Measurements from ENCODE around the gene RAD23B.
"Not testable (repeated sequence)": the region's sequence is repeated elsewhere in the genome, so short reads cannot be mapped to it uniquely, and the experiment has no call there.

The RAD23B gene

DNA sequence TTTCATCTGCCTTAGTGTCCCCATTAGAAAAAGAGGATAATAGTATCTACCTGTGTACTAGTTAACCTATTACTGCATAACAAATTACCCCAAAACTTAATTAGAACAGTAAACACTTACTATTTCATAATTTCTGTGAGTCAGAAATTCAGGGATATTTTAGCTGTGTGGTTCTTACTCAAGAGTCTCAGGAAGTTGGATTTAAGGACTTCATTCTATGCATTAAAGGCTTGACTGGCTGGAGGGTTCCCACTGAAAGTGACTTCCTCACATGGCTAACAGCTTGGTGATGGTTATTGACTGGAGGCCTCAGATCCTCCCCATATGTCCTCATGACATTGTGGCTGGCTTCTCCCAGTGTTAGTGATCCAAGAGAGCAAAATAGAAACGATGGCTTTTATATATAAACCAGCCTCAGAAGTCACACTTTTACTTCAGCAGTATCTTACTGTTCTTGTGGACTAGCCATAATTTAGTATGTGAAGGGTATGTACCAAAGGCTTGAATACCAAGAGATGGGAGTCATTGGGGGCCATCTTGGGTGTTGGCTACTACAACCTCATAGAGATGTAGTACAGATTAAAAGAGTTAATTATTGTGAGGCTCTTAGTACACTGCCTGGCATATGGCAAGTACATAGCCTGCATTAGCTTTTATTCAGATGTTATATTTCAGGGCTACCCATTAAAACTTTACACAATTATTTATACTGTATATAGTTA, 9.9 kb downstream of the RAD23B start:
- DNase-seq (ENCODE audit: low read depth in 2 of 3, low spot score in 1 of 3), result no peak

DNA sequence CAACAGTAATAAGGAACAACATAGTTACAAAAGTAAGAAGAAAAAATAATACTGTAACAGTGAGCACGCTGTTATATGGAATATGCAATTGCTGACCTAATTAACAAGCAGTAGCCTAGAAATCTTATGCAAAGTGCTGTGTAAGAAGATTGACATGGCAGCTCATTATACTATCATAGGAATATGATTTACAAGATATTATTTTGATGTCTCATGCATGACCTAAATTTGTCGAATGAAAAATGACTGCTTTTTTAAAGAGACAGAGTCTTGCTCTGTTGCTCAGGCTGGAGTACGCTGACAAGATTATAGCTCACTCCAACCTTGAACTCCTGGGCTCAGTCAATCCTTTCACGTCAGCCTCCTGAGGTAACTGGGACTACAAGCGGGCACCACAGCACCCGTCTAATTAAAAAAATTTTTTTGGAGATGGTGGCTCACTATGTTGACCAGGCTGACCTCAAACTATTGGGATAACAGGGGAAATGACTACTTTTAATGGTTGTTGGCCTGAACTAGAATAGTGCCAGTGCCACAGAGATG, 10.5 kb downstream of the RAD23B start:
- DNase-seq (ENCODE audit: low read depth in 2 of 3, low spot score in 1 of 3), result no peak

DNA sequence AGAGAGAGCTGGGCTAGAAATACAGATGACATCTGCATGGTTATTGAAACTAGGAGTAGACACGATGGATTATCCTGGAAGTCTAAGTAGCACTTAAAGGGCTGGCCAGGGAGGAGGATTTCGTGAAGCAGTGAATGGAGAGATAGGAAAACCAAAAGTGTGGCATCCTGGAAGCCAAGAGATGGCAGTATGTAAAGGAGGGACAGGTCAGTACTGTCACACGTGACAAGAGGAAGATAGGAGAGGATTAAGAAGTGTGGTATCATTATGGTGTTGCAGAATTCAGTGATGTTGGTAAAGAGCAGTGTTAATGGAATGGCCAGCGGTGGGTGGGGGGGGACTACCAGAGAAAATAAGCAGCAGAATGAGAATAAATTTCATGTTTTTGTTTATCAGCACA, 11.7 kb downstream of the RAD23B start:
- no peak for DNase-seq (ENCODE audit: low read depth in 2 of 3, low spot score in 1 of 3)

DNA sequence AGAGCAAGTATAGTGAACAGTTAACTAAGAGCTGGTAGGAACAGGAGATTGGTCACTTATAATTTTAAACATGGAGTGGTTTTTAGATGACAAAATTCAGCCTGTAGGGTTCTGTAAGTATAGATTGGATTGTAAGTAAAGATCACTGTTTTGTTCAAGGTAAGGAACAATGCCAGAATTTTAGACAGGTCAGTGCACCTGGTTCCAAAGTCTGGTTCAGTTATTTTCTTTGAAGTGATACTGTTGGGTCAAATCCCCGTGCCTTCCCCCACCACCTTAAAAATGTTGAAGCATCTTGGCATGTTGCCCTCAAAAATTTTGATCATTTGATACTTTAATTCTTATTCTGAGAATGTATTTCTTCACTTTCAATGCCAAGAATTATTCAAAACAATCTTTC, 12.9 kb downstream of the RAD23B start:
- no peak for DNase-seq (ENCODE audit: low read depth in 2 of 3, low spot score in 1 of 3)

DNA sequence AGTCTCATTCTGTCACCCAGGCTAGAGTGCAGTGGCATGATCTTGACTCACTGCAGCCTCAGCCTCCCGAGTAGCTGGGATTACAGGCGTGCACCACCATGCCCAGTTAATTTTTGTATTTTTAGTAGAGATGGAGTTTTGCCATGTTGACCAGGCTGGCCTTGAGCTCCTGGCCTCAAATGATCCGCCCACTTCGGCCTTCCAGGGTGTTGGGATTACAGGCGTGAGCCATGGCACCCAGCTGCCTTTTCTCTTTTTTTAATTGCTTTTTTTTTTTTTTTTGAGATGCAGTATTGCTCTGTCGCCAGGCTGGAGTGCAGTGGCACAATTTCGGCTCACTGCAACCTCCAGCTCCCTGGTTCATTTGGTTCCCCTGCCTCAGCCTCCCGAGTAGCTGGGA, 13.5 kb downstream of the RAD23B start:
- DNase-seq (ENCODE audit: low read depth in 2 of 3, low spot score in 1 of 3), result not testable (repeated sequence)

DNA sequence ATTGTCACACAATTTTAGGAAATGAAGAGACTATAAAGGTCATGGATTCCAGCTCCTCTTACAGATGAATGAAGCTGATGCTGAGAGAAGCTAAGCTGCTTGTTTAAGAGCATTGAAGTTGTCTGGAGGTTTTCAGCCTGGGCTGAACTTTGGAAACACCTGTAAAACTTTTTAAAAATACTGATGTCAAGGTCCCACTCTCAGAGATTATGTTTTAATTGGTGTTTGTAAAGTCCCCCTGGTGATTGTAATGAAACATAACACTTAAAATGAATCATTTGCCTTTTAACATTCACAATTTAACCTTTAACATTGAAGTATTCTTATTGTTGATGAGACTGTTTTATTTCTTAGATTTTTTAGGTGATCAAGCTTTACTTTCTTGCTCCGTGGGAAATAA, 16.4 kb downstream of the RAD23B start:
- no peak for DNase-seq (ENCODE audit: low read depth in 2 of 3, low spot score in 1 of 3)

DNA sequence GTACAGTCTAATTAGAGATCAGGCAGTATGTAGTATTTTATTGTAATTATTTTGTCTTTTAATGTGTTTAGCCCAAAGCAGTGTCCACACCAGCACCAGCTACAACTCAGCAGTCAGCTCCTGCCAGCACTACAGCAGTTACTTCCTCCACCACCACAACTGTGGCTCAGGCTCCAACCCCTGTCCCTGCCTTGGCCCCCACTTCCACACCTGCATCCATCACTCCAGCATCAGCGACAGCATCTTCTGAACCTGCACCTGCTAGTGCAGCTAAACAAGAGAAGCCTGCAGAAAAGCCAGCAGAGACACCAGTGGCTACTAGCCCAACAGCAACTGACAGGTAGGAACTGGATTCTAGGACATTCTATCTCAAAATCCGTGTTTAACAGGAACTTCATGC, 23.2 kb downstream of the RAD23B start:
- DNase-seq (ENCODE audit: low read depth in 2 of 3, low spot score in 1 of 3), result no peak

DNA sequence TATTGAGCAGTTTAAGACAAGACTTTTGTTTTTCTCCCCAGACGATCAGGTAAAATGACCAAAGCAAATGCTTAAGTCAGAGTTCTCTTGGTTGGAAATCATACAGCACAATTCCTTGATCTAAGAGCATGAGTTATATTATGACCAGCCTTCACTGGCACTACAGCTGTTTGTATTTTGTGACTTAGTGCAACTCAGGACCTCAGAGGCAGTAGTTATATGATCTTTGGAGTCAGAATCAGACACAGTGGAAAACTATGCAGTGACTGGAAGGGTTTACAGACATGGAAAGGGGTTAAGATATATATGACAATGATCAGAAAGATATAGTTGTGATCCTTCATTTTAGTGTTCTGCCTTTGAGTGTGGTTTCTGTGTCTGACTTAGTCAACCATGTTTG, 24.3 kb downstream of the RAD23B start:
- no peak for DNase-seq (ENCODE audit: low read depth in 2 of 3, low spot score in 1 of 3)

DNA sequence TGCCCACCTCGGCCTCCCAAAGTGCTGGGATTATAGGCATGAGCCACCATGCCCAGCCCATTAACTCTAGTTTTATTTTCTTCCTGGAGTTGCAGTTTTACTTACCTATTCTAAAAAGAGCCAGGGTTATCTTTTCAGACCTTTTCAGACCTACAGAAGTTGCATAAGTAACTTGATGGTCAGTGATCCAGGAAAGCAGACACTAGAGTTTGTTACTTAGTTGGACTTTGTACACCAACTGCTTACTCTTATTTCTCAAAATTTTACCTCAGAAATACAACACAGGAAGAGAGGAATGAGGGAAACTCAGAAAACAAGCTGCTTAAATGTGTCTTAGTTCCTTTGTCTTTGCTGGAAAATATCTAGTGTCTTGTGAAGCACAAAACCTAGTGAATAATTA, 25.4 kb downstream of the RAD23B start:
- no peak for DNase-seq (ENCODE audit: low read depth in 2 of 3, low spot score in 1 of 3)

DNA sequence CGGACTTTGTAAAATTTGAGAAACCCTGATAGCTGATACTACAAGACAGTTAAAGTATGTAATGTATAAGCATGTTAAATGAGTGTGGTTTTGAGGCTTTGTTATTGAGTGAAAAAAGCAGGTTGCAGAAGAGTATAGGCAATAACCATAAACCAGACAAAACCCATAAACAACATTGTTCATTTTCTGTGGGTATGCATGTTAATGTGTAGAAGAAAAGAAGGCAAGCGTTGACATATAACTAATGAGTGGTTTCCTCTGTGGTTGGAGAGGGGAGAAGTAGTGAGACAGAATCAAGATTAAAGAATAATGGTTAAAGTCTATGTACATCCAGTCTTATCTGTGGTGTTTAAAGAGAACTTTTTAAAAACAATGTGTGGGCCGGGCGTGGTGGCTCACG, 26.2 kb downstream of the RAD23B start:
- no peak for DNase-seq (ENCODE audit: low read depth in 2 of 3, low spot score in 1 of 3)

DNA sequence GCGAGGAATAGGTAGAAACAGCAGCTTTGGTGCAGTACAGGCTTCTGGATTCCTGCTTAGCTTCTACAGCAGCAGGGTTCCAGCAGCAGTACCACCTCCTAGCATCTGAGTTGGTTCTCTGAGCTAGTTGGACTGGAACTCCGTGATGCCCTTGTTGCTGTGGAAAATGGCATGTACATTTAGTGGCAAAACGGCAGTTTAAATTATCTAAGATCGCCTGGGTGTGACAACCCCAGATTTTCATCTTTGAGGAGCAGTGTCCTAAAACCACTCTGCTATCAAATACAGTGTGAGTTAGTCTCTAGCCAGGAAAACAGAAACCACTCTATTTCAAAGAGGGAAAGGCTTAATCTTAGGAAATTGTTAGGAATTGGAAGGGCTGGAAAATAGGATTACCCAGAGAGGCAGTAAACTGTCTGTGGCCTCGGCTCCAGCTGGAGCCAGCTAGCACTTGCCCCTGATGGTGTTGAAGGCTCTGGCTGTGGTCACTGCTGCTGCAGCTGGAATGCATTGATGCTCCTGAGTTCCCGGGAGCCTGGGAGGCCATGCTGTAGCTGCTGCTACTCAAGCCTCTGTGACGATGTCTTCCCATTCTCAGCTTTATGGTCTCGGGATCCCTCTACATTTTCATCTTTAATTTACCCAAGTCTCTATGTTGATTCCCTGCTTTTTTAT, 29.4 kb downstream of the RAD23B start:
- no peak for DNase-seq (ENCODE audit: low read depth in 2 of 3, low spot score in 1 of 3)

DNA sequence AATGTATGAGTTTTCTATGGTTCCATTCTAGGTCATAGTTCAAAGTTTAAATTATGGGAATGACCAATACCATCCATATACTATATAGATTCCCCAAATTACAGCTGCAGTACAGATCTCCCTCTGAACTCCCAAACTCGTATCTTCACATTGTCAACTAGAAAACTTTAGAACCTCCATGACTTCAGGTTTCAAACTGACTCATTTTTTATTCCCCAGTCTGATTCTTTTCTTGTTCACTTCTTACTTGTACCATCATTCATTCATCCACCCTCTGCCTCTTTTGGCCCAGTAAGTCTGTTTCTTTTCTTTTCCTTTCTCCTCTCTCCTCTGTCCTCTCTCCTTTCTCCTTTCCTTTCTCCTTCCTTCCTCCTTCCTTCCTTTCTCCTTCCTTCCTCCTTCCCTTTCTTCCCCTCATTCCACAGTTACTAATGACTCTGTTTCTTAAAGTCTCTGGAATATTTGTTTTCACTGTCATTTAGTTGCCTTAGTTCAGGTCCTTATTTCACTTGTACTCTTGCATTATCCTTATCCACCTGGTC, 30.5 kb downstream of the RAD23B start:
- no peak for DNase-seq (ENCODE audit: low read depth in 2 of 3, low spot score in 1 of 3)

DNA sequence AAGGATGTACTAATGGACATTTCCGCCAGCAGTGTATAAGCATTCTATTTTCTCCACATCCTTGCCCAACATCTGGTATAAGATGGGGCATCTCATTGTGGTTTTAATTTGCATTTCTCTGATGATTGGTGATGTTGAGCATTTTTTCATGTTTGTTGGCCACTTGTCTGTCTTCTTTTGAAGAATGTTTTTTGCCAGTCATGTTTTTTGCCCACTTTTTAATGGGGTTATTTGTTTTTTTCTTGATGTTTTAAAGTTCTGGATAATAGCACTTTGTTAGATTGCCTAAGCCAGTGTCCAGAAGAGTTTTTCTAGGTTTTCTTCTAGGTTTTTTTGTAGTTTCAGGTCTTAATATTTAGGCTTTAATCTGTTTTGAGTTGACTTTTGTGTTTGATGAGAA, 31.7 kb downstream of the RAD23B start:
- DNase-seq (ENCODE audit: low read depth in 2 of 3, low spot score in 1 of 3), result no peak

DNA sequence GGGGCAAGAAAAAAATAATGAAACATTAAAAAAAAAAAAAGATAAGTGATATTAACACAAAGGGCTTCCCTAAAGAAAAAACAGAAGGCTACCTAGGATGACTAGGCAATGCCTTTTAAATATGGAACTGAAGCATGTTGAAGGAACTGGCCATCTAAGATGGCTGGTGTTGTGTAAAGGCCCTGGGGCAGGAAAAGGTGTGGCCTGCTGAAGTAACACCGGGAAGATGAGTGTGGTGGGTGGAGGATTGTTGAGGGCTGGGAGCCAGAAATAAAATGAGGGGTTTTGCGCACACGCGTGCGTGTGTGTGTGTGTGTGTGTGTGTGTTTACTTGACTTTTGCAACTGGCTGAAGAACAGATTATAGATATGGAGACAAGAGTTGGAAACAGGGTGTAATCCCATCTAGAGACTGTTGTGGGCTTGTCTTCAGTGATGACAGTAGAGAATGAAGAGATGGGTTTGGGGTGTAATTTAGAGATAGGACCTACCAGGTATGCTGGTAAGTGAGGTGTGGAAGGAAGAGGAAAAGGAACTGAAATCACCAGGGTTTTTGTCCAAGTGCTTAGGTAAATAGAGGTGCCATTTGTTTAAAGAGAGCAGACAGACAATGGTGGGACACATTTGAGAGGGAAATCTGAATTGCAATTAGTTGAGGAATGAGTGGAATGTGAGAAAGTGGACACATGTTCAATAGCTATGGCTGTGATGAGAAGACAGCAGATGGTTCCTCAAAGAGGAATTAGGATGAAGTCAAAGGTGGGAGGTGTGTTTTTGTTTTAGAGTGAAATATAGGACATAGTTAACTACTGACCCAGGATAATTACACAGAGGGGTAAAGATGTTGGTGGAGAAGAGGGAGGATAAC, 33.9 kb downstream of the RAD23B start:
- no peak for DNase-seq (ENCODE audit: low read depth in 2 of 3, low spot score in 1 of 3)

DNA sequence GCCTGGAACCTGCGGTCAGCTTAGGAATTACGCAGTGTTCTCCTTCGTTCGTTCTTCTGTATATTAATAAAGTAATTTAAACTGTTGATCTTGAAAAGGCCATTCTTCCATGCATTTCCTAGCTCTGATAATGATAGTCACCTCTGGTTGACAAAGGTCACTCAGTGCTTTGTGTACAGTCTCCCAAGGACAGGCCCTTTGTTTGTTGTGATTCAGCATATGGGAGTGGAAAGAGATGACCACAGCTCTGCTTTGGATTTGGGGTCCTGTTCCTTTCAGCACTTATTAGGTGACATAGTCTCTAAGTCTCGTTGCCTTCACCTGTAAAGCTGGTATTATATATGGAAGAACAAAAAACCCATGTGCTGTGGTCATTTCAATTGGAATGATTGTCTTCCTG, 39.6 kb downstream of the RAD23B start:
- DNase-seq (ENCODE audit: low read depth in 2 of 3, low spot score in 1 of 3), result no peak

DNA sequence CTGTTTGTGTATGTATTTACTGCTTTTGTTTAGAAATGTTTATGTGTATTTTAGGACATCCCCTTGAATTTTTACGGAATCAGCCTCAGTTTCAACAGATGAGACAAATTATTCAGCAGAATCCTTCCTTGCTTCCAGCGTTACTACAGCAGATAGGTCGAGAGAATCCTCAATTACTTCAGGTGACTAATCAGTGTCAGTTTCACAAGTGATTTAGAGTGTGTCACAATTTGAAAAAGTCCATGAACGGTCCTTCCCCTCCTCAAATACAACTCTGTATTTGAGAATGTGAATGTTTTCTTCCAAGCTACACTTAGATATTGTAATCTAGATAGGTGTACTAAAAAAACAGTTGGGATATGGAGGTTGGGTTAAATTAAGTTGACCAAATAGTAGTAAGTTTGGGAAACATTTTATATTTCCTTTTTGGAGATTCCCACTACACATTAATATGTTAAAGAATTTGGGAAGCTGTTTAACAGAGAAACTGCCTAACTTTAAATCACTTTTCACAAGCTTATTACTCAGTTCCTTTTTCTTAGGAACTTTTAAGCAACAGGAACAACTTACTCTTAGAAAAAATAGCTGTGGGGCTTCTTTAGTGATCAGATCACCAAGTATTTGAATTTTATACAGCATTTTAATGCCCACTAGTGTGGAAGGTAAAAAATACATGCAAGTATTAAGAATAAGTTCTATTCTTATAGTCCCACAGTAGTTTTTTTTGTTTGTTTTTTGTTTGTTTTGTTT, 40.9 kb downstream of the RAD23B start:
- no peak for DNase-seq (ENCODE audit: low read depth in 2 of 3, low spot score in 1 of 3)

DNA sequence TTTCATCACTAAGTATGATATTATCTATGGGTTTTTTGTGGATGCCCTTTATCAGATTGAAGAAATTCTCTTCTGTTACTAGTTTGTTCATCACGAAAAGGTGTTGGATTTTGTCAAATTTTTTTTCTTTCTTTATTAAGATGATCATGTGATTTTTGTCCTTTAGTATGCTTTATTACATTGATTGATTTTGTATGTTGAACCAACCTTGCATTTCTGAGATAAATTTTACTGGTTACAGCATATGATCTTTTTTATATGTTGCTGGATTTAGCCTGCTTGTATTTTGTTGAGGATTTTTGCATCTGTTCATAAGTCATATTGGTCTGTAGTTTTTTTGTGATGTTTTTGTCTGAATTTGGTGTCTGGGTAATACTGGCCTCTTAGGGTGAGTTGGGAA, 42.8 kb downstream of the RAD23B start:
- DNase-seq (ENCODE audit: low read depth in 2 of 3, low spot score in 1 of 3), result no peak

DNA sequence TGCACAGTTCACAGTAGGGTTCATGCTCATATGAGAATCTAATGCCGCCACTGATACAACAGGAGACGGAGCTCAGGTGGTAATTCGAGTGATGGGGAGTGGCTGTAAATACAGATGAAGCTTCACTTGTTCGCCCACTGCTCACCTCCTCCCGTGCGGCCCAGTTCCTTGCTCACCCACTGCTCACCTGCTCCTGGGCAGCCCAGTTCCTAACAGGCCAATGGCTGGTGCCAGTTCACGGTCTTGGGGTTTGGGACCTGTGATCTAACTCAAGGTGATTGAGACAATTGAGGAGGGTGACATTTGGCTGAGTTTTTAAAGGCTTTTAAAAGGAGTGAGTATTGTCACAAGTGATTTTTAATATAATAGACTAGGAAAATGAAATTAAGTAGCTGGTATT, 45.4 kb downstream of the RAD23B start:
- DNase-seq (ENCODE audit: low read depth in 2 of 3, low spot score in 1 of 3), result no peak

DNA sequence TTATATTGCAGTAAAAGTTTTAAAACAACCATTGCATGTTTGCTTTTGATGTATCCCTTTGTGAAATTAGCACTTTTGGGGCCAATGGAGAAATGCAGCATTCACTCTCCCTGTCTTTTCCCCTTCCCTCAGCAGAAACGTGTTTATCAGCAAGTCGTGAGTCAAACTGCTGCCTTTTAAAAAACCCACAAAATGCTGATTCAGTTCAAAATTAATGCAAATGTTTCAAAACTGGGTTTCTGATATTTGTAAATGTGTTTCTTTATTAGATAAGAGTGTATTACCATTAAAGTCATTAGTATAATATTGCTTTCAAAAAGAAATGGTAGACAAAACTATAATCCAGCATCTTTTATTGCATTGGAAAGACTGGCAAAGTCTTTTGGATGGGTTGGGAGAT, 47.3 kb downstream of the RAD23B start:
- DNase-seq (ENCODE audit: low read depth in 2 of 3, low spot score in 1 of 3), result no peak

DNA sequence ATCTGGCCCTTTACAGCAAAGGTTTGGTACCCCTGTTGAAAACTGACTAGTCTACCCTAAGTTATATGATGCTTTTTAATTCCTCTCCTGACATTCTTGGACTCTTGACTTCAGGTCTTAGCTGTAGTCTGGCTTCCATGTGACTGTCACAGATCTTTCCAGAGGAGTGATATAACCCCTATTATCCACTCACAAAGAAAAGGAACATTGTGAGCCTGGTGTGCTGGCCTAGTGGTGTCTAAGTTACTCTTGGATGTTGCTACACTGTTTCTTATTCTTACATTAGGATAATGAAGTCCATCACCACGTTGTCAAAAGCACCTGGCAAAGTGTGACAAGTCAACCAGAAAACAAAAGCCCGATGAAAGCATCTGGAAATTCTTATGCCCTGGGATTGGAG, 49.8 kb downstream of the RAD23B start:
- DNase-seq (ENCODE audit: low read depth in 2 of 3, low spot score in 1 of 3), result no peak

DNA sequence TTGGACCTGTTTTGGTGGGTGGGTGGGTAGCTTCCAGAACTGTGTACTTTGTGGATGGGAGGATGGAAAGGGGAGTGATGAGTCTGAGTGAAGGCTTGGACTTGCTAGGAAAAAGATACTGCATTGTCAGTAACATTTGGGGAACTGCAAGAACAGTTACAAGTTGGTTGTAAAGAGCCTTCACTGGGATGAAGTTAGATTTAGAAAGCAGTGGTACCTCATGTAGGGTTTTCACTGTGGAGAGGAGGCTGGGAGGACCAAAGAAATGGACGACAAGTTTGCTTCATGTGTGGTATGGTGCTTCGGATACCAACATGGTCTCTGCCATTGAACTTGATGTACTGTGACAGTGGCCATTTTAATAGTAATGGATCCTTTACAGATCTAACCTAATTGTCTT, 50.3 kb downstream of the RAD23B start:
- no peak for DNase-seq (ENCODE audit: low read depth in 2 of 3, low spot score in 1 of 3)

Data from stimulated activated CD4-positive, alpha-beta T cell treated with anti-CD3 and anti-CD28 coated beads, Interleukin-12 subunit alpha, Interleukin-12 subunit beta, amount 100 ng/mL, for 48 hours (primary cell).